GM12892 (cell line): ENCODE data around the gene SNX15.

Source experiments
- POLR2A ChIP-seq: IDR thresholded peaks from 2 replicates; pipeline ENCODE4 v1.6.1; 2011; ENCODE audit warnings: low read depth, low read length, control low read depth
- POLR2AphosphoS5 ChIP-seq: IDR thresholded peaks from 2 replicates; pipeline ENCODE4 v1.6.1; 2011; ENCODE audit warnings: low read depth, low read length, control low read depth
- TAF1 ChIP-seq: IDR thresholded peaks from 2 replicates; pipeline ENCODE4 v1.6.1; 2011; ENCODE audit warnings: low read depth, mild to moderate bottlenecking, control low read depth, low read length, borderline replicate concordance

DNA sequence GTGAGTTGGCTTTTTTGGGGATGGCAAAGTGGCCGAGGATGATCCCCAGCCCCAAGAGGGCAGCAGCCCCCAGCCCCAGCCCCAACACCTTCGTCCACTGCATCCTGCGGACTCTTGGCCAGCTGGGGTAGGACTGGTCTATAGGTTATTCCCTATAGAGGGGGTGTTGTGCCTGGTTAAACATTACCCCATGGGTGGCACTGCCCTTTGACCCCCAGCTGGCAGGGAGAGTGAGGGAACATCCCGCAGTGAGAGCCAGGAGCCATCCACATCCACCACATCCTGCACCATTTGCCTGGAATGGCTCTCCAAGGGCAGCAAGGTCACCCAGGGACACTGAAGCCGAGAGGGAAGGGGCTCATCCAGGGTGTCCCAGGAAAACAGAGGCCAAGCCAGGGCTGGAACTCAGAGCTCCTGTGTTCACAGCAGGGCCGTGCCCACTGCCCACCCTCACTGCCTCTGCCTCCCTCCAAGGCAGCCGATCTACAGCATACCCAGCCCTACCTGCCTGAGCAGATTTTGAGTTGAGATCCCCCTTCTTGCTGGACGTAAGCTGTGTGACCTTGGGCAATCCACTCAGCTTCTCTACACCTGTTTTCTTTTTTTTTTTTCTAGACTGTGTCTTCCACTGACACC lies 31.3 kb downstream of the SNX15 start, which contains the start of gene NAALADL1:
- no peak for TF ChIP-seq POLR2A
- no peak for TF ChIP-seq POLR2AphosphoS5
- no peak for TF ChIP-seq TAF1
